ENCODE data around the gene ANXA3.
A peak's percentile ranks its signal among the peaks of the same experiment; 100 is the strongest.
"Not testable (repeated sequence)": the region's sequence is repeated elsewhere in the genome, so short reads cannot be mapped to it uniquely, and the experiment has no call there.

The ANXA3 gene

DNA sequence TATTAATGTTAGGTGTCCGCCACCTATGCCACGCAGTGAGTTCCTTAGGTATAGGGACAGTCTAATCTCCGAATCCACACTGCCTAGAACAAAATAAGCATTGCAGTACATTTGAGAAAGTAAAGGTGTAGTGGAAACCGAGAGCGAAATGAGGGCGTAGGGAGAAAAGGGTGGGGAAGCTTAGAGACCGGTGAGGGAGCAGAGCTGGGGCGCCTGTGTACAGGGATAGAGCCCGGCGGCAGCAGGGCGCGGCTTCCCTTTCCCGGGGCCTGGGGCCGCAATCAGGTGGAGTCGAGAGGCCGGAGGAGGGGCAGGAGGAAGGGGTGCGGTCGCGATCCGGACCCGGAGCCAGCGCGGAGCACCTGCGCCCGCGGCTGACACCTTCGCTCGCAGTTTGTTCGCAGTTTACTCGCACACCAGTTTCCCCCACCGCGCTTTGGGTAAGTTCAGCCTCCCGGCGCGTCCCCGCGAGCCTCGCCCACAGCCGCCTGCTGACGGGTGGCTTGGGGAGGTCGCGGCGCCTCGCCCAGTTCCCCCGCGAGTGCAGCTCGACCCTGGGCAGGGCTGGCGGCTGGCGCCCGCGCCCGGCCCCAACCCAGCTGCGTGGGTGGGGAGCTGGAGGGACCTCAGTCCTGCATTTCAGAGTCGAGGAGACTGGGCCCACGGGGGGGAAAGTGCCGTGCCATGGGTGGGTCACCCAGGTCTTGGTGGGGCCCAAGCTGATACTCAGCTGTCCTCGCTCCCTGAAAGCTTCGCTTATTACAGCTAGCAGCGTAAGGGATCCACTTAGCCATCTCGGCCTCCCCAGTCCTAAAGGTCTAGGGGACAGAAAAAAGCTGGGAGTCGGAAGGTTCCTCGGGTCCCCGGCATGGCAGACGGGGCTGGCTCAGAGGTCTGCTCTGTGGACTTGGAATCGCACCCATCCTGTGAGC lies at the start of gene ANXA3:
Gene ANXA3 (plus strand): TSS at position 351 of the 932 bp plus-strand sequence. CDS start 2,704 bp downstream, outside the sequence.
- peak; percentile 15 for DNase-seq

- not testable (repeated sequence) for DNase-seq
Measured at GRCh38 chr4:78506260-78506659, 45.3 kb upstream of the ANXA3 start.

- DNase-seq, result no peak
Measured at GRCh38 chr4:78509043-78509442, 42.5 kb upstream of the ANXA3 start.

DNA sequence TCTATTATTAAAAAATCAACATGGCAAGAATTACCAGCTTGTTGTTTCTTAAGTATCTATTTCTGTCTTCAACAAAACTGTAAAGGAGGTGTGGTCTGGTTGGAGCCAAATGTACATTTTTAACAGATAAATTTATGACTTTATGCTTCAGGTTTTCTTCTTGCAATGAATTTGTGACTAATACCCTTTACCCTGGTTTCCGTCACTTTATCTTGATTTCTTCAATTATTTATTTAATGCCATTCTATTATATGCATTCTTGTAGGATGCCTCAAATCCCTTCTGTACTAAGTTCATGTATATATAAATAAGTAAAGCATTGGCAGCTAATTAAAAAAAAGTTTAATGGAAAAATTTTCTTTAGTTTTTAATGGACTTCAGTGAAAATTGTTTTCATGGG lies 41.5 kb upstream of the ANXA3 start:
- no peak for DNase-seq

- DNase-seq, result no peak
Measured at GRCh38 chr4:78510681-78511080, 40.9 kb upstream of the ANXA3 start.

- no peak for DNase-seq
Measured at GRCh38 chr4:78512357-78512920, 39.1 kb upstream of the ANXA3 start.

DNA sequence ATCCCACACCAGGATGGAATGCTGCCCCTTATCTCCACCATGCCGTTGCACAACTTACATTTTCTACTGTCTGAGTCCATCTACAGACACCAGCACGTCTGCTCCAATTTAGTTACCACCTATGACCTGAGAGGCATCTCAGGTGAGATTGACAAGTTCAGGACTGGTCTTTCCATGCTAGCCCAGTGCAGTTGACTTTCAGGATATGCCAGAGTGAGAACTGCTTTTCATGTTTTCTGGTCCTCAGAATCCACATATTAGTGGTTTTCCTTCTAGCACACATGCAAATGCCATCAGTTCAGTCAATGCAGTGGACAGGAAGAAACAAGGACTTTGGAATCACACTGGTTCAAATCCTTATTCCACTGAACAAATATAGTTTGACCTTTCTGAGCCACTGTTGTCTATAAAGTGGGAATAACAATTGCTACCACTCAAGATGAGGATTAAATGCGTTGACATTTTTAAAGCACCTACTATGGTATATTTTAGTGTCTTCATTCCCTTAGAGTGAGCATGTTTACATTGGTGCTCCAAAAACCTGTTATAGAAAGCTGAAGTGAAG lies 38.1 kb upstream of the ANXA3 start:
- no peak for DNase-seq

GRCh38 chr4:78517050-78517652 lies 34.4 kb upstream of the ANXA3 start:
- DNase-seq, result no peak

GRCh38 chr4:78518561-78518960 lies 33.0 kb upstream of the ANXA3 start:
- no peak for DNase-seq

- no peak for DNase-seq
Measured at GRCh38 chr4:78519962-78520361, 31.6 kb upstream of the ANXA3 start.

DNA sequence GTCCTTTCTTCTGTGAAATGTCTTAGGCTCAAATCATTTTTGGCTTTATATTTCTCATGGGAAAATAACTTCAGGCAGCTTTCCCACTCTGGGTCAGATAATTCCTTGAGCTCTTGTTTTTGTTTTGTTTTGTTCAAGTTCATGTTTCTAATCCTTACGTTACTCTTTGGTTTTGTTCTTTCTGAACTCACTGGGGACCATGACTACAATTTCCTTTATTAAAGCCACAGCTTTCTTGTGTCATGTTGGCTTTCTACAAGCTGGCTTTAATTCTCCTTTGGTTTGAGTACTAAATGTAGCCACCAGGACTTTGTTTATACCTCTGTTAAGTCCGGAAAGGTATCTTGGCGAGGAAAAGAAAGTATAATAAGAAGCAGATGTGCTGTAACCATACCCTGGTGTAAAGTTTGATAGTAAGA lies 30.8 kb upstream of the ANXA3 start:
- no peak for DNase-seq

- DNase-seq, result no peak
Measured at GRCh38 chr4:78524009-78524408, 27.6 kb upstream of the ANXA3 start.

DNA sequence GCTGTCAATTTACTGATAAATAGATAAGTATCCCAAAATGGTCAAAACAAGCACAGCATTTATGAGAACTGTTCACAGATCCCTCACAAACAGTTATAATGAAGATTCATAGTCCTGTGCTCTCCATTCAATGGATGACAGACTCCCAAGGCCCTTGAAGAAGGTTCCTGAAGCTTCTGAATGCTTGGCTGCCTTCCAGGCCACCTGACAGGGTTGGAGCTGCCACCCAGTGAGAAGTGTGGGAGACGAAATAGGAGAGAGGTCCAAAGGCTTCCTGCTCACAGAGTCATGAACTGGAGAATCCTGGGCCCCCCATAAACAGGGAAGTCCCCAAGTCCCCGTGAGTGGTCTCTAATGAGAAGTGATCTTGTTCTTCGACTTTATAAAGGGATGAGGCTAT lies 26.0 kb upstream of the ANXA3 start:
- no peak for DNase-seq

GRCh38 chr4:78527103-78527502 lies 24.5 kb upstream of the ANXA3 start:
- DNase-seq, result no peak

DNA sequence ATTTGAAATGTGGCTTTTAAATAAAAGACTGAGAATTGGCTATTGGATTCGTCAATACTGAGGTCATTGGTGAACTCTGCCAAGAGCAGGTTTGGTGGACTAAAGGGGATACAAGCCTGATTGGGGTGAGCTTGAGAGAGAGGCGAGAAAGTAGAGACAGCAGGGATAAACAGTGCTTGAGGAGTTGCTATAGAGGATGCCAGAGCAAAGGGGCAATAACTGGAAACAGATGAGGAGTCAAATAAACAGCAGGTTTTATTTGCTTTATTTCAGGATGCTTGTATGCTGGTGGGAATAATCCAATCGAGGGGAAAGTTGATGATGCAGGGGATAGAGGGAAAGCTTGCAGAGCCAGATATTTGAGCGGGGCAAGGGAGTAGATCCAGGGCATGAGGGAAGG lies 24.0 kb upstream of the ANXA3 start:
- DNase-seq, result no peak

- no peak for DNase-seq
Measured at GRCh38 chr4:78528327-78528726, 23.2 kb upstream of the ANXA3 start.

DNA sequence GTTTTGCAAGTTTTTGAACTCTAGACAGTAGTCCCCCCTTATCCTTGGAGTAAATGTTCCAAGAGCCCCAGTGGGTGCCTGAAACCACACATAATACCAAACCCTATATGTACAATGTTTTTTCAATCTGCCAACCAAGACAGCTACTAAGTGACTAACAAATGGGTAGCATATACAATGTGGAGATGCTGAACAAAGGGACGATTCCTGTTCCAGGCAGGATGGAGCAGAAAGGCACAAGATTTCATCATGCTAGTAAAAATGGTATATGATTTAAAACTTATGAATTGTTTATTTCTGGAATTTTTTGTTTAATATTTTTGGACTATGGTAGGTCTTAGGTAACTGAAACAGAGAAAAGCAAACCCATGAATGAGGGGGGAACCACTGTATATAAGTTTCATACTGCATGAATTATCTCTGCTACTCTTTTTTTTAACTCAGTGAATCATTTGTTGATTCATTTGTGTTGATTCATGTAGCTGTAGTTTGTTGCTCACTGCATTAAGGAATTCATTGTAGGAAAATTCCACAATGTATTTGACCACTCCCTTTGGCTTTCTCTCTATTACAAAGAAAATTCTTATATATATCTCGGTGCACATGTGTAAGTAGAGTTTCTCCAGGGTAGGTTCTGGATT lies 21.9 kb upstream of the ANXA3 start:
- DNase-seq, result no peak

DNA sequence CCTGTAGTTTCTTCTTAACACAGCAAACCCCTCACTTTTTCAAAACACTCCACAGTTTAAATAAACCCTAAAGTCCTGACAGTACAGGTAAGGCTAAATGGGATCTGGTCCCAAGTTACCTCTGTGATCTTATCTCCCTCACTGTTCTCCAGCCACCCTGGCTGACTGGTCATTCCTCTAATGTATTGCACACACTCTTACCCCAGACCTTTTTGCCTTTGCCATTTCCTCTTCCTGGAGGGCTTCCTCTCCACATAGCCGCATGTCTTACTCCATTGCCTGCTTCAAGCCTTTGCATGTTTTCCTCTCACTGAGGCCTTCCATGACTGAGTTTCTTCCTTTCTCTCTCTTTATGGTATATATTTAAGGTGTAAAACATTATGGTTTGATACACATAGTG lies 19.5 kb upstream of the ANXA3 start:
- no peak for DNase-seq

DNA sequence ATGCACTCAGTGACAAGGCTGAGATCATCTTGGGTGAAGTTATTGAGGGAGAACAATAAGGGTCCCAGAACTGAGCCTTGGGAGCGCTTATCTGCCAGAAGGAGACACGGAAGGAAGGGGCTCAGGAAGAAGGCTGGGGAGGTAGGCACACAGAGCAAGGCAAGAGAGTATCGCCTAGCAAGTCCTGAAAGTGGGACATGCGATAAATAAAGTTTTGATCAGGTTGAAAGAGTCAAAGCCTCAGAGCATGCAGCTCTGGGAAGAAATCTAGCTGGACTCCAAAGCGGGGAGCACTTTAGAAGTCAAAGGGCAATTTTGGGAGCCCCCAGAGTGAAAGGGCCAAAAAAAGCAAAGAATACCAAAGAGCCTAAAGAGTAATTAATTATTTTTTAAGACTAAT lies 17.7 kb upstream of the ANXA3 start:
- DNase-seq, result no peak

GRCh38 chr4:78534286-78534955 lies 17.1 kb upstream of the ANXA3 start:
- no peak for DNase-seq

GRCh38 chr4:78542373-78542772 lies 9.2 kb upstream of the ANXA3 start:
- no peak for DNase-seq

DNA sequence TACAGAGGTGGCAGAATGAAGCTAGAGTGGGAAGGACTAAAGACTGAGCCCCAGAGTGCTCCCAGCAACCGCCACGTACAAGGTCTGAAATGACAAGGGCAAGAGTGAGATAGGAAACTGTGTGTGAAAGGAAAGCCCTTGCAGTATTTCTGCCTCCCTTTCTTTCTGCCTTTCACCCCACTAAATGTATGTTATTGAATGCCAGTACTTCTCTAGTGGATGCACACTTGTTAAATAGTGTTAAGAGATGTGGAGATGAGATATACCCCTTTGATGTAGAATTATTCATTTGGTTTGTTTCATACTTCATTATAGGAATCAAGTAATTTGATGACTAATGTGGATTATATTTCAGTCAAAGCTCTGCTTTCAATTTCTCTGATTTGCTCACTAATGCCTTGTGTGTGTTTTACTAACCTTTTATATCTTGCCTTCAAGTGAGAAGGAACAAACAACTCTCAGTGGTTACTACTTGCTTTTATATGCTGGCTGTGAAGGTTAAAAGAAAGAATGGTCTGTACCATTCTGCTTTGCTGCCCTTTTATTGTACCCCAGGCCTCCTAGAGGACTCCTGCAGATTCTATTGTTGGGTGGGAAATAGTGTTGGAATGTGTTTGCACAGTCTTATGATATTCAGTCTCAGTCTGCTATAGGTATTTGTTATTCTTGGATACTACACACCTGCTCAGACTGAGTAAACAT lies 8.0 kb upstream of the ANXA3 start:
- DNase-seq, result no peak
